GM11168 (cell line): ENCODE measurements around the gene TTC3.

Experiments
- in situ Hi-C: fragments of 300-500 bp; cut with MboI; formaldehyde crosslinking; loops from one replicate; pipeline ENCODE4 v1.12.0; 2022; ENCODE audit warnings: low sequenced_read_pairs; ENCODE audit not compliant: unreplicated experiment

The TTC3 gene

DNA sequence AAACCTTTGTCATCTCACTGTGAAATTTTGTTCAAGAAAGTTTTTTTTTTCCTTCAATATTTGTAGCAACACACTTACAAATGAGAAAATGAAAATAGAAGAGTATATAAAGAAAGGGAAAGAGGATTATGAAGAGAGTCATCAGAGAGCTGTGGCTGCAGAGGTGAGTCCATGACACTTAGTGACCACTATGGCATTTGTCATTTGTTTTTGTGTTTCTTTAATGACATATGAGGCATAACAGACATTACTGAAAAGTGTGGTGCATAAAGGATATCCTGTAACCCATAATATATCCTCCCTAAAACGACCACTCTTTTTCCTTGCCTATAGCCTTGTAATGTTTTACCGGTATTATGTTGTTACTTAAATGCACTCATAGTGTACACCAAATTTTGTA lies 113.9 kb downstream of the TTC3 start:
- in situ Hi-C loops, result no loop called here

DNA sequence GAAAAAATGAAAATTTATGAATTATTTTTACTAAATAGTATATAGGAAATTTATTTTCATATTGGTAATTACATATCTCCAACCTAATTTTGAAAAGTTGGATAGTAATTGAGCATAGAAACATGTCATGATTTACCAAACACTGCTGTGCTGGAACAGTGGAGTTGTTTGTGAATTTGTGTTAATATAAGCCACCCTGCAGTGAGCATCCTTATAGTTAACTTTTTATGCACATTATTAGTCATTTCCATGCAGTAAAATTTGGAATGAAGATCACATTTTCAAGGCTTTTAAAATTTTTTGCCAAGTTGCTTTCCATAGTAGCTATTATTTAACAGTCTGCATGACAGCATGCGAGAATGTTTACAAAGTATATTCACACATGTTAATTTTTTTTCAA lies 115.8 kb downstream of the TTC3 start:
- in situ Hi-C loops, result no loop called here

- in situ Hi-C loops, result no loop called here
Observed at GRCh38 chr21:37192019-37192418, 119.0 kb downstream of the TTC3 start.

DNA sequence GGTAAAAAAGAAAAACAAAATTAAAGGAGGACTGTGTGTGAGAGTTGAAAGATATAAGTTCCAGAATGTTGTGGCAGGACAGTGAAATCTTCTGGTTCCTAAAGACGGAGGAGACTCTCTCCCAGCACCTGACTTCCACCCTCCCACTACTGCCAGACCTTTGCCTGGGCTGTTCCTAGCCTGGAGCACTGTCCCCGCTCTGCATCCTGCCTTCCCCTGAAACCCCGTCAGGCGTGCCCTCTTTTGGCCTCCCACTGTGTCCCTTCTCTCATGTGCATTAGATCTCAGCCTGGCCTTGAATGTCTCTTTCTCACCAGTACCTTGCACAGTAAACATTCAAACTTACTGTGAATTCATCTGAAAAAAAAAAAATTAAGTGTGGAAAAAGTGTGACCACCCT lies 120.0 kb downstream of the TTC3 start:
- in situ Hi-C loops, result no loop called here

DNA sequence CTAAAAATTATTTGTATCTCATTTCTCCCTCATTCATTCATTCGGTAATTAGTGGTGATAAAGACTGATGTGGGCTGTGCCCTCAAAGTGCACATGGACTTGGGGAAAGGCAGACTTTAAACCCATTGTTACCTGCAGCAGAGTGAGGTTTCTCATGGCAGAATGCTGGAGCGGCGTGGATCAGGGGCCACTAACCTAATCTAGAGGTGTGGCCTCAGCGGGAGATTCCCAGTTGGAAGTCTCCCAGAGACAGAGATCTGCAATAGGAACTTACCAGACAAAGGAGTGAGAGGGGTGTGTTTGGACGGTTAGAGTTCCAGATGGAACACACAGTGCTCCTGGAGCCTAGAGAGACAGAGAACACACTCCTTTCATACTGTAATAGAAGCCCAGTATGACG lies 120.6 kb downstream of the TTC3 start:
- in situ Hi-C loops, result no loop called here

GRCh38 chr21:37195059-37195458 lies 122.0 kb downstream of the TTC3 start:
- in situ Hi-C loops, result no loop called here

GRCh38 chr21:37195610-37196009 lies 122.6 kb downstream of the TTC3 start:
- in situ Hi-C loops, result no loop called here

DNA sequence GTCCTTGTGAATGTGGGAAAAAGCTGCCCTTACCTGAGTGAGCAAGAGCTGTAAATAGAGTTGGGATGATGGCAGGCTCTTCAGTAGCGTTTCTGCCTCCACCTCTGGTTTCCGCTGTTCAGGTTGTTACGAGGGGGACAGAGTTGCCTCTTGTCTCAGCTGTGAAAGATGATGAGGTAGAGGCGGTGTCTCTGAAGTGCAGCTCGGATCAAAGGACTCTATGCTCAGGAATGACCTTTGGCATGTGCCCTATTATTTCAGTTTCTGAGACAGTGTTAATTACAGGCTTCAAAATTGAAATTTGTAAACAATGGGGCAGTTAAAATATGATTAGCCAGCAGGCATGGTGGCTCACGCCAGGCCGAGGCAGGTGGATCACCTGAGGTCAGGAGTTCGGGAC lies 123.8 kb downstream of the TTC3 start:
- in situ Hi-C loops, result no loop called here

- in situ Hi-C loops, result no loop called here
Observed at GRCh38 chr21:37197746-37198145, 124.7 kb downstream of the TTC3 start.

DNA sequence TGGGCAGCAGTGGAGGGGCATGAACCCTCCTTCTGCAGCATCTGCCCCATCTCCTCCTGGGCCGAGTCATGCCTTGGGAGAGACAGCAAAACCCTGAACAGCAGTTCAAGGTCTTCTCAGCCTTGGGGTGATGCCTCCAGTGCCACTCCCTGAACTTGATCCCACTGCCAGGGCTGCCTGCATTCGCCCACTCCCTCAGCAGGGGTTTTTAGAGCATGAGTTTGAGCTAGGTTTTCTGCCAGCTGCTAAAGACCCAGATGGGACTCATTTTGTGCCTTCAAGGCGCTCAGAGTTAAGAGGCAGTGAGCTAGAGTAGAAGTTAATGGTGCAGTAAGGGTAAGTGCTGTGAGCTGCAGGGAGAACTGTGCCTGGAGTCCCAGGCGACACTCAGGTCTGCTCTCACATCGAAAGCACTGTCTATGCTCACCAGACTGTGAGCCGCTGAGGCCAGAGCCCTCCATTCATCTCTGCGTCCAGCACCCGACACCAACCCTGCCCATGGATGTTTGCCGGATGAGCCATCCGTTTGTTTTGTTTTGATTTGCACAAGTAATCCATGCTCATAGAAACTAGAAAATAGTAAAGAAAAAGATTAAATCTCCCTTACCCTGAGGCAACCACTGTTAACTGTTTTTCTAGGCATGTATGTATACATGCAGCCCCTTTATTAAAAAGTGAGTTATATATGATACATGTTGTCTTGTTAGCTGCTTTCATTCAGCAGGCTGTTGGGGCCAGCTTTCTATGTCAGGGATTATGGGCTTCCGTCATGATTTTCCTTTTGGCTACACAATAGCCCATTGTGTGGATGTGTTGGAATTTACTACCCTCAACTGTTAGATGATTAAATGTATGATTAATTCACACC lies 126.2 kb downstream of the TTC3 start:
- in situ Hi-C loops, result no loop called here

DNA sequence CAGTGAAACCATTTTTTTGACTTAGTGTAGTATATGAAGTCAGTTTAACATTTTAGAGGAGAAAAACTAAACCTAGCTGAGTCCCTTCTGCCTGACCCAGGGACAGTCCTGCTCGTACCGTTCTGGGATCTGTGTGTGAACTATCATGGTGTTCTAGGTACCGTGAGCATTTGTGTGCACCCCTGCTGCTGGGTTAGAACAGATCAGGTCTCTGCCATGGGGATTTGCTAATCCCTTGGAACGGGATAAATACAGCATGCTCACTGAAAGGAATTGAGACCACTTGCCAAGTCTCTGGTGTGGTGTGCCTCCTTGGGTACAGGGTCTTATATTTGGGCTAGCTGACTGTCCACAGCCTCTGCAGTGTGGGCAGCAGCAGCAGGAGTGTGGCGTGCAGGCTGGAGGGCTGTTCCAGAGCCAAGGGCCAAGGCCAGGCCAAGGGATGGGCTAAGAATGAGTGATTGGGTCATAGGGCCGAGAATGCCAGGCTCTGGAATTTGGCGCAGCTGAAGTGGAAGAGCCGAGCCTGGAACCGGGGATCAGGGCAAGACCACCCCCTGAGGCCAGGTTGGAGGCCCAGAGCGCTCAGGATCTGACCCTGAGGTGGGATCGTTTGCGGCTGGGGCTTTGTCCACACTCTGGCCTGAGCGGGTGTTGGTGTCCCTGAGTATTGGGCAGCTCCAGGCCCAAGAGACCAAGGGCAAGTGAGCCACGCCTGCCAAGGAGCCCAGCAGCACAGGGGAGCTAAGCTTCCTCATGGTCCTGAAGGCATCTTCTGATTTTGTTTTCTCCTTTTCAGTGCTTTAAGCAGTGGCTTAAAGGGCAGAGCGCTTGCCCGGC lies 127.8 kb downstream of the TTC3 start:
- in situ Hi-C loops, result no loop called here

GRCh38 chr21:37202221-37203110 lies 129.4 kb downstream of the TTC3 start:
- in situ Hi-C loops, result no loop called here

DNA sequence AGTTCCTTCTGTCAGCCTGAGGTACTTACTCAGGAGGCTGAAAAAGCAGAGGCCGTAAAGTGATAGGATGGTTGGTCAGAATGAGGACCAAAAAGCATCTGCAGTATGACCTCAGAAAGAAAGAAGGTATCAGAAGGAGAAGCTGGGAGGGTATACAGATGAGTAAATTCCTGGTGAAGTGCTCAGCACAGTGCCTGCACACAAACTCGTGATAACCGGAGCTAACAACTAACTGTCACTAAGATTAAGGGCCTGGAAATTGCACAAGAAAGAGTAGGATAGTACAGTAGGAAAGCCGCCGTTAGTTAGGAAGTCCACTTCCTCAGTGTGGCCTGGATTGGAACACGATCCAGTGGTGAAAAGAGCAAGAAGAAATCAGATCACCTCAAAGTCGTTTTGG lies 131.5 kb downstream of the TTC3 start:
- in situ Hi-C loops, result no loop called here

- in situ Hi-C loops, result no loop called here
Observed at GRCh38 chr21:37206496-37206895, 133.4 kb downstream of the TTC3 start.

DNA sequence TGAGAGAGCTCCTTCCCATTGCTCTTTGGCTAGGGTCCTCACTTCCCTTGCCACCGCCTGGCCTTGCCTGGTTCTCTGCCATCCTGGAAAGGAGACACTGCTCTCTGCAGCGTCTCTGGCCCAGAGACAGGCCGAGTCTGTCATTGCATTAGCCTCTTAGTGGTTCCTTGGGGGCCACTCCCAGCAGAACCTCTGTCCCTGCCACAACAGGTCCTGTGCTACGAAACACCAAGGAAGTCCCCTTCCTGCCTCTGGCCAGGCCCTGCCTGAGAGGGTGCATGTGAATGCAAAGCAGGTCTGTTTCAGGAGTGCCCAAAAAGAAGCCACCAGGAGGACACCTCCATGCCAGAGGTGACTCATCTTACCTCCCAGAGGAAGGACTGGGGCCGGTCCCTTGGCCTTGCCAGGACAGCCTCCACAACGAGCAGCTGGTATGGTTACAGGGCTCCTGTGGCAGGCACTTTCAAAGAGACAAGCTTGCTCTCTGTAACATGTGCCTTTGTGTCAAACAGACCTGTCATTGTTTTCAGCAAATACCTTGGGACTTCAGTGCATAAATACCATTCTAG lies 134.5 kb downstream of the TTC3 start:
- in situ Hi-C loops, result no loop called here

DNA sequence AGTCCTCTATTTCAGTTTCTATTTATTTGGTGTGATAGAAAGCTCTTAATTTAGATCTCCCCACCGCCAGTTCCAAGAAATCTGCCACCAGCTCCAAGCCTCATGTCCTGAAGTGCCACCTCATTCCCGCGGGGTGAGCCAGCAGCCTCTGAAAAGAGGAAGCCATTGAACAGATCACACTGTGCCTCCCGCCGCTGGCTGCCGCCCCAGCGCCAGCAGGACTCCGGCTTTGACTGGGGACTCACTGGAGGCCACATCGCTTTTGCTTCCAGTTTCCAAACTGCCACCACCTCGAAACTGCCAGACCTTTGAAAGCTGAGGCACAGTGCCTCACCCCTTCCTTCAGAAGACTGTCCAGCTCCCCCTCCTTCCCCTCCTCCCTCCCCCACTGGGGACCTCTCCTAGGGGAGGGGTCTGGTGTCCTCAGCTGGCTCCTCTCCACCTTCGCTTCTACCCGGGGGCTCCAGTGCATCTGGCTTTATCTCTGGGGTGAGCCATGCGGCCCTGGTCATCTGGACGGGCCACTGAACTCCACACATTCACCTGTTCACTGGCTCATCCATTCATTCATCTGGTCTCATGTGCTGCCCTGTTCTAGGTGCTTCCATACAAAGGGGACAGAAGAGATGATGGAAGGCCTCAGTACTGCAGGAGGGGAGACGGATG lies 135.1 kb downstream of the TTC3 start:
- in situ Hi-C loops, result no loop called here

DNA sequence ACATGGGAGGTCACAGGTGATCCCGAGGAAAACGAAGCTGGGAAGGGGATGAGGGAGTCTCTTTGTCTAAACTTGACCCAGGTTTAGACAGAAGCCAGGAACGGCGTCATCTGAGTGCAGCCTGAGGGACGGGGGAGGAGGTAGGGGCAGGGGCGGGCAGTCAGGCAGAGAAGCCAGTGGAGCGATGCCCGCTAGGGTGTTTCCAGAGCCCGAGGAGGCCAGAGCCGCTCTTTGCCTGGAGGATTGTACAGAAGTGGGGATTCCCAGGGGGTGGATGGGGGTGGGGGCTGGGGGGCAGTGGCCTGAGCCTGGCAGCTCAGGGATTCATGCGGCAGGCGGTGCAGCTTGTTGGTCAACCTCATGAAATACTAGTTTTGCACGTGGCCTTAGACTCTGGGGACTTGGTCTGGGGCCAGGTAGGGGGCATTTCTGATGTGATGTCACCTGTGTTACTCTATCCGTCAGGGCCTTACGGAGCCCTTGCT lies 135.7 kb downstream of the TTC3 start:
- in situ Hi-C loops, result no loop called here

GRCh38 chr21:37210130-37210529 lies 137.1 kb downstream of the TTC3 start:
- in situ Hi-C loops, result no loop called here

DNA sequence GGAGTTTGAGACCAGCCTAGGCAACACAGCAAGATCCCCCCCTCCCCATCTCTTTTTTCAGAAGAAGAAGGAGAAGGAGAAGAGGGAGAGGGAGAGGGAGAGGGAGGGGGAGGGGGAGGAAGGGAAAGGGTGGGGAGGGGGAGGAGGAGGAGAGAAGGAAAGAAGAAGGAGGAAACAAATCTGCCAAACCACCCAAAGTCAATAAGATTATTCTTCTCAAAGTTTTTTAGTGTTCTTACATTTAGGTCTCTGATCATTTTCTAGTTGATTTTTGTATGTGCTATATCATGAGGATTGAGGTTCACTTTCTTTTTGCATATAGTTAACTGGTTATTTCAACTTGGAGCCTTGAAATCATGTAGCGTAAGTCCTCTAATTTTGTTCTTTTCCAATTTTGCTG lies 137.7 kb downstream of the TTC3 start:
- in situ Hi-C loops, result no loop called here
